ENCODE data around the gene DOCK8. TPM values are rescaled to one million over a fixed set of nuclear protein-coding genes. Genes with fewer than 3 reads are reported as not detected.

DOCK8 gene
- total RNA-seq, 2 experiments from 2014 or later, result 100 to 125 TPM

DNA sequence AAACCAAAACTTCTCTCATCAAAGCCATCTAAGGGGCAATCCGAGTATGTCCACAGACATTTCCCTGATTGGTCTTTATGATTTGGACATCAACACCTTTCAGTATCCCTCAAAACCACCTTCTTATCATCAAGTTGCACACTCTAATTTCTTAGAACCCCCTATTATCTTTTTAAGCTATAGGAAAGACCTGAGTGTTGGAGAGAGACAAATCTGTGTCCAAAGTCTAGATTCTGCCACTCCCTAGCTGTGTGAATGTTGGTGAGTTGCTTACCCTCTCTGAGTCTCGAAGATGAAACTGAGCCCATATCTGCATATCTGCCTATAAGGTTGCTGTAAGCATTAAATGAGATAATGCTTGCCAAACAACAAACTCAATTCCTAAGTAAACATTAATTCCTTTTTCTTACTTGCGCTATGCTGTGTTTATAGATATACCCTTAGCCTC lies 159.1 kb downstream of the DOCK8 start:
- no peak overlapping the region for H3K4me3 Mint-ChIP-seq
- ATAC-seq (no peak), DNase-seq (no peak)
- peaks cover 62% of the 10 kb centered on the region for H3K36me3 Mint-ChIP-seq (ENCODE audit: low read depth)
- no peaks in the 10 kb centered on the region for H3K27me3 Mint-ChIP-seq
- intact Hi-C loops (cut with DNase I, micrococcal nuclease), result loop anchor here in 1 of 2 experiments (5.0 kb wide), 1 partner anchor 49 kb away; no protein-coding TSS in a partner anchor
- CTCF ChIA-PET, result no interaction called here
- H3K4me1 Mint-ChIP-seq, result no peaks in the 10 kb centered on the region
- H3K9me3 Mint-ChIP-seq (ENCODE audit: low read depth), result no peaks in the 10 kb centered on the region
- H3K27ac Mint-ChIP-seq, result peak overlapping the region; percentile 56
- POLR2A ChIA-PET, result no interaction called here

DNA sequence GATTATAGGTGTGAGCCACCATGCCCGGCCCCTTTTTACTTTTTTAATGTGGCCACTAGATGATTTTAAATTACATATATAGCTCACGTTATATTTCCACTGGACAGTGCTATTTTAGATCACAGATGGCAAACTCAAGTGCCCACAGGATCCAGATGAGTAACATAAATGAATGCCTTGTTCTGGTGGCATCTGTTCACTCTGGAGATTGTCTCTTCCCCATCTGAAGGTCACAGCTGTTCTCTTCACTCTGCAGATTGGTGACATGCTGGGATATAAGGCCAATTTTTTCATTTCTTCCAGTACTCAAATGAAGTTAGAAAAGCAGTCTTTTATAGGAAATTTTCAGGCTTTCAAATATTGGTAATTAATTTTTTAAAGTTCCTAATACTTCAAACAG lies 160.1 kb downstream of the DOCK8 start:
- no peak overlapping the region for H3K27ac Mint-ChIP-seq
- CTCF ChIA-PET, result no interaction called here

DNA sequence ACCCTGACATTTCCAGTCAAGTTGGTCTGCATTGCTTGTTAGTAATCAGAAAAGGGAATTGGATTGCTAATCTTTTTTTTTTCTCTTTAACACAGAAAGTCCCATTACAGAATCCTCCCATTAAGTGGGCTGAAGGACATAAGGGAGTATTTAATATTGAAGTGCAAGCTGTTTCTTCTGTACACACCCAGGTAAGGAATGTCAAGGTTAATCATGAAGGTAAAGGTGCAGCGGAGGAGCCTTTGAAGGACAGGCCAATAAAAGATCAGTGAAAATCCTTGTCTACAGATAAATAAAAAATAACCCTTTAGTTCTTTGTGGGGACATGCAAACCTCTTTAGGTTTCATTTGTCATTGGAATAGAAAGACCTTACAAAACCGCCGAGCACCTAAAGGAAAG lies 161.4 kb downstream of the DOCK8 start:
- ChIA-PET CTCF (interaction anchor here (1.3 kb wide), 1 partner anchor 9 kb away, joined by 3 read pairs; no protein-coding TSS in a partner anchor), POLR2A (no interaction called here)
- DNase-seq (no peak), ATAC-seq (no peak)
- H3K9me3 Mint-ChIP-seq (ENCODE audit: low read depth), result no peaks in the 10 kb centered on the region
- intact Hi-C loops (cut with DNase I, micrococcal nuclease), result no loop called here
- H3K27ac Mint-ChIP-seq, result no peak overlapping the region
- H3K4me3 Mint-ChIP-seq, result no peak overlapping the region
- H3K4me1 Mint-ChIP-seq, result no peaks in the 10 kb centered on the region
- H3K27me3 Mint-ChIP-seq, result no peaks in the 10 kb centered on the region
- H3K36me3 Mint-ChIP-seq (ENCODE audit: low read depth), result peaks cover 50% of the 10 kb centered on the region

More for the DNA sequence above, 160.1 kb downstream of the DOCK8 start:
- Mint-ChIP-seq H3K36me3 (ENCODE audit: low read depth) (peaks cover 62% of the 10 kb centered on the region), H3K27me3 (no peaks in the 10 kb centered on the region), H3K4me1 (no peaks in the 10 kb centered on the region), H3K4me3 (no peak overlapping the region), H3K9me3 (ENCODE audit: low read depth) (no peaks in the 10 kb centered on the region)
- intact Hi-C loops (cut with DNase I, micrococcal nuclease), result loop anchor here in 1 of 2 experiments (5.0 kb wide), 1 partner anchor 48 kb away; no protein-coding TSS in a partner anchor
- DNase-seq (no peak), ATAC-seq (no peak)
- POLR2A ChIA-PET, result no interaction called here

DNA sequence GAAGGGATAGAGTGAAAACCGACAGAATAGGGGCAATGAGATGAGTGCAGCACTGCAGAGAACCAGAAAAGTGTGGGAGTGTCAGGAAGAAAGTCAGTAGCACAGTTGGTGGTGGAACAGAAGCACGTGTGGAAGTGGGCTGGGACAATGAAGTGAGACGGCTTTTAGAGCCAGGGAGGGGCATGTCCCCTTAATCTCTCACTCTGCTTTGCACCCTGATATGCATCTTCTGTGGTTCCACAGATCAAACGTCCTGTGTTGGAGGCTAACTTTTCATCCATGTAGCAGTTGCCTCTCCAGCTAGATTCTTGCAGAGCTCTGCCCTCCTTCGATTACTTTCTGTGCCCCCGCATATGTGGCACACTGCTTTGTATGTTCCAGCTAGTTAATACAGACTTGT lies 163.6 kb downstream of the DOCK8 start:
- Mint-ChIP-seq H3K27me3 (no peaks in the 10 kb centered on the region), H3K36me3 (ENCODE audit: low read depth) (peaks cover 44% of the 10 kb centered on the region), H3K9me3 (ENCODE audit: low read depth) (no peaks in the 10 kb centered on the region), H3K4me3 (no peak overlapping the region), H3K27ac (peak overlapping the region; percentile 6), H3K4me1 (no peaks in the 10 kb centered on the region)
- POLR2A ChIA-PET, result no interaction called here
- CTCF ChIA-PET, result interaction anchor here (0.6 to 1.1 kb wide), 2 partner anchors 38 to 162 kb away, joined by 3 read pairs; no protein-coding TSS in a partner anchor
- ATAC-seq (no peak), DNase-seq (no peak)
- intact Hi-C loops (cut with DNase I, micrococcal nuclease), result no loop called here

DNA sequence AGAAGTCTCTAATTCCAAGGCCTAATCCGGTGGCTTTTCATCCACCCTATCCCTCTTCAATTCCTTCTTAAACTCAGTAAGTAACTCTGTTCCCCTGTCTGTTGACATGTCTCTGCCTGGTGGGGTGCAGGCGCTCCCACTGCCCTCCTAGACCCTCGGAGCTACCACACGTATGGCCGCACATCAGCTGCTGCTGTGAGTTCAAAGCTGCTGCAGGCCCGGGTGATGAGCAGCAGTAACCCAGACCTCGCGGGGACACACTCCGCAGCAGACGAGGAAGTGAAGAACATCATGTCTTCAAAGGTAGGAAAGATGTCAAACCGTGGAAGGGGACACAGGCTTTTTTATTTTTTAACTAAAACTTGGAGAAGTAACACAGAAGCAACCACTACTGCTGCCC lies 167.7 kb downstream of the DOCK8 start:
- Mint-ChIP-seq H3K9me3 (ENCODE audit: low read depth) (no peaks in the 10 kb centered on the region), H3K27ac (peak overlapping the region; percentile 62), H3K36me3 (ENCODE audit: low read depth) (peaks cover 29% of the 10 kb centered on the region), H3K4me1 (no peaks in the 10 kb centered on the region), H3K27me3 (no peaks in the 10 kb centered on the region), H3K4me3 (no peak overlapping the region)
- DNase-seq (no peak), ATAC-seq (no peak)
- ChIA-PET CTCF (interaction anchor here (0.6 kb wide), 1 partner anchor 1333 kb away, joined by 3 read pairs; no protein-coding TSS in a partner anchor), POLR2A (no interaction called here)
- intact Hi-C loops (cut with DNase I, micrococcal nuclease), result loop anchor here in 1 of 2 experiments (10.0 kb wide), 1 partner anchor 422 kb away; no protein-coding TSS in a partner anchor

DNA sequence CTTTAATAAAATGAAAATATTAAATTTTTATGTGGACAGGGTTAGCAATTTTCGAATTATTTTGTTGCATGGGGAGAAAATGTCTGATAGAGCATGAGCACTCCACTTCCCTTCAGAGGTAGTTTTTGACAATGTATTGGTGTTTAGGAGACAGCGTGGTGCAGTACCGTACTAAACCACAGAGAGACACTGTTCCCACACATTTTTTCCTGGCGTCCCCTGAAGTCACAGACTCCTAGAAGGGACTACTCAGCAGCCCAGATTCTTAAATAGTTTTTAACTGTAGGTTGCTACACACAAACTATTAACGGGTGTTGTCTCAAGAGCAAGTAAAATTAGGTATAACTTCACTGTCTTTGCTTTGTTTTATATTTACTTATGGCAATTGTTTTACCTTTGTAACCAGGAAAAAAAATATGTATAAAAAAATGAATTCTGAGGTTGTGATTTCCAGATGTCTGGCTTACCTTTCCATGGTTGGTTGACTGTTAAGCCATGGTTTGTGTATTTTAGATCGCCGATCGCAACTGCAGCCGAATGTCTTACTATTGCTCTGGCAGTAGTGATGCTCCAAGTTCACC lies 171.2 kb downstream of the DOCK8 start:
- POLR2A ChIA-PET, result no interaction called here
- peak; percentile 34 for DNase-seq
- peaks cover 26% of the 10 kb centered on the region for H3K36me3 Mint-ChIP-seq (ENCODE audit: low read depth)
- no peaks in the 10 kb centered on the region for H3K9me3 Mint-ChIP-seq (ENCODE audit: low read depth)
- CTCF ChIA-PET, result interaction anchor here (1.4 kb wide), 1 partner anchor 9 kb away, joined by 3 read pairs; no protein-coding TSS in a partner anchor
- H3K27ac Mint-ChIP-seq, result no peak overlapping the region
- no peaks in the 10 kb centered on the region for H3K27me3 Mint-ChIP-seq
- no peak overlapping the region for H3K4me3 Mint-ChIP-seq
- peak; percentile 80 for ATAC-seq
- no peaks in the 10 kb centered on the region for H3K4me1 Mint-ChIP-seq
- intact Hi-C loops (cut with DNase I, micrococcal nuclease), result loop anchor here in 1 of 2 experiments (5.0 to 10.0 kb wide), 2 partner anchors 419 to 621 kb away; no protein-coding TSS in a partner anchor

DNA sequence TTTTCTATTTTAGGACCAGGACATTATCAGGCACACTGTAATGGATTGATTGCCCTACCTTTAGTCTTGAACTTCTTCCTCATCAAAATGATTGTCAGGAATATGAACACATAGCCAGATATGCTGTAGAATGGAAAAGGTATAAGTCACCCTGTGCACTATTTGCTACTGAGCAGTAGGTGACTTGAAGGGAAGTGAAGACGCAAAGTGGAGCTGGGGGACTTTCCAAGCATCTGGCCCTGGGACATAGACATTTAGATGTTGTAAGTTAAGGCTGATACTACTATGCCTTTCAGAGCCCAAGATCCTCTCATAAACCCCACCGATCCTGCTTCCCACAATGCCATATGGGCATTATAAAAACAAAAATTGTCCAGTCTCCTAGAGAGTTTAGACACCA lies 174.5 kb downstream of the DOCK8 start:
- no peak for DNase-seq
- Mint-ChIP-seq H3K4me1 (no peaks in the 10 kb centered on the region), H3K27ac (peak overlapping the region; percentile 30), H3K36me3 (ENCODE audit: low read depth) (peaks cover 29% of the 10 kb centered on the region), H3K9me3 (ENCODE audit: low read depth) (no peaks in the 10 kb centered on the region), H3K4me3 (no peak overlapping the region), H3K27me3 (no peaks in the 10 kb centered on the region)
- intact Hi-C loops (cut with DNase I, micrococcal nuclease), result loop anchor here in 1 of 2 experiments (5.0 to 10.0 kb wide), 2 partner anchors 416 to 618 kb away; no protein-coding TSS in a partner anchor
- ChIA-PET POLR2A (interaction anchor here (0.6 kb wide), 1 partner anchor 404 kb away, joined by 3 read pairs; no protein-coding TSS in a partner anchor), CTCF (no interaction called here)
- ATAC-seq, result no peak

DNA sequence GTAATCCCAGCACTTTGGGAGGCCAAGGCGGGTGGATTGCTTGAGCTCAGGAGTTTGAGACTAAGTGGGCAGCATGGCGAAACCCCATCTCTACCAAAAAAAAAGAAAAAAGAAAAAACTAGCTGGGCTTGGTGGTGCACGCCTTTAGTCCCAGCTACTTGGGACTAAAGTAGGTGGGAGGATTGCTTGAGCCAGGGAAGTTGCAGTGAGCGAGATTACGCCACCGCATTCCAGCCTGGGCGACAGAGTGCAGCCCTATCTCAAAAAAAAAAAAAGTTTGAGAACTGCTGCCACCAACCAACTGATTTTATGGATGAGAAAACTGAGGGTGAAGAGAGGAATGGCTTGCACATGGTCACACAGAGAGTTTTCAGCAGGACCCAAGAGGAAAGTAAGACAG lies 175.1 kb downstream of the DOCK8 start:
- intact Hi-C loops (cut with DNase I, micrococcal nuclease), result loop anchor here in 1 of 2 experiments (5.0 to 10.0 kb wide), 2 partner anchors 415 to 618 kb away; no protein-coding TSS in a partner anchor
- Mint-ChIP-seq H3K9me3 (ENCODE audit: low read depth) (no peaks in the 10 kb centered on the region), H3K4me3 (no peak overlapping the region), H3K36me3 (ENCODE audit: low read depth) (peaks cover 32% of the 10 kb centered on the region), H3K27ac (no peak overlapping the region), H3K27me3 (no peaks in the 10 kb centered on the region), H3K4me1 (no peaks in the 10 kb centered on the region)
- ATAC-seq (no peak), DNase-seq (no peak)
- ChIA-PET CTCF (interaction anchor here (0.7 kb wide), 1 partner anchor 104 kb away, joined by 3 read pairs; no protein-coding TSS in a partner anchor), POLR2A (no interaction called here)

DNA sequence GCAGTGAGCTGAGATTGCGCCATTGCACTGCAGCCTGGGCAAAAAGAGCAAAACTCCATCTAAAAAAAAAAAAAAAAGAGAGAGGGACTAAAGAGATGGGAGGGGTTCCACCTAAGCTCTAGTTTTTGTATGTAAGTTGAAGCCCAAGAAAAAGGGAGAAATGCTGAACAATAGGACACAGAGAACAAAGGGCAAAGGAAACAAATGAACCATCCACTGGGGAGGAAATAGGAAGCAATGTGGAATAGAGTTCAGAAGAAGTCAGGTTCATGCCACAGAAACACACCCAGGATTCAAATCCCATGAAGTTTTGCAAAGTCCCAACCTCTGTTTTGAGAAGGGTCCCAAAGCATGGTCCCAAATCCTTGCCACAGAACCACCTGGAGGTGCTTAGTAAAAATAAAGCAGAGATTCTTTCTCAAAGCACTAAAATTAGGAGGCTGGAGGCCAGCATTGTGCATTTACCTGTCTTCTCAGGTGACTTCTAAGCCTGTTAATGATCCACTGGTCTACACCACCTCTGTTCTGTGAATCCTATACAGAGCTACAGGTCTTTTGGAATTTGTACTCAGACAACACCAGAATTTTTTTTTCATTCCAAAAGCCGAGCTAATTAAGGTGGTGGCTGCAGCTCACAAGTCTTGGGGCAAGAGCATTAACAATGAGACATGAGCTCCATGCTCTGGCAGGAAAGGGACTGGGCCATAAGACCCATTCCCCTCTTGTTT lies 177.6 kb downstream of the DOCK8 start:
- CTCF ChIA-PET, result interaction anchor here (0.6 kb wide), 2 partner anchors 13 to 176 kb away, joined by 3 read pairs; no protein-coding TSS in a partner anchor
- Mint-ChIP-seq H3K27ac (peak overlapping the region; percentile 7), H3K36me3 (ENCODE audit: low read depth) (peaks cover 37% of the 10 kb centered on the region), H3K4me1 (no peaks in the 10 kb centered on the region), H3K4me3 (no peak overlapping the region), H3K27me3 (no peaks in the 10 kb centered on the region), H3K9me3 (ENCODE audit: low read depth) (no peaks in the 10 kb centered on the region)
- intact Hi-C loops (cut with DNase I, micrococcal nuclease), result no loop called here
- DNase-seq (no peak), ATAC-seq (no peak)
- POLR2A ChIA-PET, result no interaction called here

DNA sequence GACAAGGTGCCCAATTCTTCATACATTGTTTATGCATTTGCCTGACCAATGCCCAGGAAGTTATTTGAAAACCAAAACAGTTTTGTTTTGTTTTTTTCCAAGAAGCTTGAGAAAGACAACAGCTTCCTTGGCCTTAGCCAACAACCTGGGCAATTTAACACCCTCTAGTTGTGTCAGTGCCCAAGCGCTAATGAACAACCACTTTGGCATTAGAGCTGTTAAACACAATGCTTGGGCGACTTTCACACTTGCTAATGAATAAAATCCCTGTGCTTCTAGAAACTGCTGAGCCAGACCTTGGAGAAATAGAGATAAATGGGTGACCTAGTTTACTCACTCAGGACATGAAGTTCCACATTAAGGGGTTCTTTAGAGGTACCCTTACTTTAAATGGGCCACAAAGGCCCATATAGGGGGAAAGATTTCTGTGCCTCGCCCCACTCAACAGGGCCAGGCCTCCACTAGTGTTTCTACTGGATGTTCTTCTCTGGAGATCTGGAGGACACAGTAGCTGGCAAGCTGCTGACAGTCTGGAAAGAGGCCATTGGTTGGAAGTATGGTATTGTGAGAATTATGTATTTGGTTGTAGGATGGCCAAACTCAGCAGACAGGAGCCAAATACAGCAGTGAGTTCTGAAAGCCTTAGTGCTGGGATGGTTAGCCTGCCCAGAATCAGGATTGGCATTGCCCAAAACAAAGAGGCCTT lies 179.8 kb downstream of the DOCK8 start:
- Mint-ChIP-seq H3K36me3 (ENCODE audit: low read depth) (peaks cover 49% of the 10 kb centered on the region), H3K4me3 (no peak overlapping the region), H3K27me3 (no peaks in the 10 kb centered on the region), H3K9me3 (ENCODE audit: low read depth) (no peaks in the 10 kb centered on the region), H3K27ac (no peak overlapping the region), H3K4me1 (no peaks in the 10 kb centered on the region)
- intact Hi-C loops (cut with DNase I, micrococcal nuclease), result no loop called here
- no peak for DNase-seq
- ChIA-PET CTCF (no interaction called here), POLR2A (no interaction called here)
- ATAC-seq, result no peak

DNA sequence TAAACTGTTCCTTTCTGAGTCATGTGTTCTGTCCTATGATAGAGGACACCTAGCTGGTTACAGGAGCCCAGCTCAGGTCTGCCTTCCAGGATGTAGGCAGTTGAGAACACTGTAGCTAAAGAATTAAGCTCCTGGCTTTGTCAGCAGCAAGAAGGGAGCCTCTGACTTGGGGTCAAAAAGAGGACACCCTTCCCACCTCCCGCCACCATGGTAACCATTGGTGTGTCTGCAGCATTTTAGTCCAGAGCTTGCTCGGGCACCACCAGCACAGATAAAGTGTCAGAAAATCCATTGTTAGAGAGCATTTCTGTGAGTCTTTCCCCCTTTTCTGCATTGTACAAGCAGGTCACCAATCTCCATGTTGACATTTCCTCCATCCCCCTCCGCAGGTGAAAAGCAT lies 181.7 kb downstream of the DOCK8 start:
- ChIA-PET POLR2A (no interaction called here), CTCF (interaction anchor here (0.5 kb wide), 1 partner anchor 125 kb away, joined by 3 read pairs; no protein-coding TSS in a partner anchor)
- Mint-ChIP-seq H3K4me3 (no peak overlapping the region), H3K9me3 (ENCODE audit: low read depth) (no peaks in the 10 kb centered on the region), H3K27ac (peak overlapping the region; percentile 6), H3K36me3 (ENCODE audit: low read depth) (peaks cover 47% of the 10 kb centered on the region), H3K4me1 (no peaks in the 10 kb centered on the region), H3K27me3 (no peaks in the 10 kb centered on the region)
- no peak for DNase-seq
- intact Hi-C loops (cut with DNase I, micrococcal nuclease), result no loop called here
- ATAC-seq, result no peak

Data from activated CD4-positive, alpha-beta T cell treated with anti-CD3 and anti-CD28 coated beads for 36 hours (primary cell).